Liver (tissue), 3 donors: Measurements from ENCODE around the gene HTR1E.
"Not testable (repeated sequence)": the region's sequence is repeated elsewhere in the genome, so short reads cannot be mapped to it uniquely, and the experiment has no call there.

ENCODE experiments used
- FOXA1 ChIP-seq: IDR thresholded peaks from 2 replicates; pipeline ENCODE4 v1.6.1; 2016; ENCODE audit warnings: antibody characterized with exemption
- FOXA2 ChIP-seq: IDR thresholded peaks from 2 replicates; pipeline ENCODE4 v1.6.1; 2016; ENCODE audit warnings: antibody characterized with exemption
- GABPA ChIP-seq, 2 donors: IDR thresholded peaks in 1 of 2; conservative IDR thresholded peaks in 1 of 2; 2 replicates each; pipeline ENCODE4 v1.6.1; 2016; ENCODE audit warnings: antibody characterized with exemption in 2 of 2, mild to moderate bottlenecking in 1 of 2, moderate library complexity in 1 of 2
- HNF4G ChIP-seq: IDR thresholded peaks from 2 replicates; pipeline ENCODE4 v1.6.1; 2016; ENCODE audit warnings: antibody characterized with exemption
- JUND ChIP-seq, 2 donors: IDR thresholded peaks; 2 replicates each; pipeline ENCODE4 v1.6.1; 2016; ENCODE audit warnings: antibody characterized with exemption in 2 of 2
- RAD21 ChIP-seq, 2 donors: IDR thresholded peaks; 2 replicates each; pipeline ENCODE4 v1.6.1; 2016; ENCODE audit warnings: antibody characterized with exemption in 2 of 2, mild to moderate bottlenecking in 2 of 2
- SP1 ChIP-seq: IDR thresholded peaks from 2 replicates; pipeline ENCODE4 v1.6.1; 2018; ENCODE audit warnings: antibody characterized with exemption, mild to moderate bottlenecking
- TAF1 ChIP-seq: conservative IDR thresholded peaks from 2 replicates; pipeline ENCODE4 v1.6.1; 2016; ENCODE audit warnings: antibody characterized with exemption, mild to moderate bottlenecking
- YY1 ChIP-seq: IDR thresholded peaks from 2 replicates; pipeline ENCODE4 v1.6.1; 2016; ENCODE audit warnings: antibody characterized with exemption, mild to moderate bottlenecking
- TF ChIP-seq, protein P1 (sequence below): IDR thresholded peaks from 2 replicates; pipeline ENCODE4 v1.6.1; 2016; ENCODE audit warnings: antibody characterized with exemption
- TF ChIP-seq, protein P2 (sequence below): fragments of 150-350 bp; IDR thresholded peaks from 2 replicates; pipeline ENCODE4 v1.5.1; 2017; ENCODE audit warnings: improper control_type of control experiment, low read depth, low read length; ENCODE audit not compliant: missing input control
- TF ChIP-seq, protein P3 (sequence below): IDR thresholded peaks from 2 replicates; pipeline ENCODE4 v1.6.1; 2016; ENCODE audit warnings: antibody characterized with exemption
- TF ChIP-seq, protein P4 (sequence below): IDR thresholded peaks from 2 replicates; pipeline ENCODE4 v1.6.1; 2016; ENCODE audit warnings: antibody characterized with exemption, mild to moderate bottlenecking
- donor health status: healthy.
- donor health status: healthy.

DNA sequence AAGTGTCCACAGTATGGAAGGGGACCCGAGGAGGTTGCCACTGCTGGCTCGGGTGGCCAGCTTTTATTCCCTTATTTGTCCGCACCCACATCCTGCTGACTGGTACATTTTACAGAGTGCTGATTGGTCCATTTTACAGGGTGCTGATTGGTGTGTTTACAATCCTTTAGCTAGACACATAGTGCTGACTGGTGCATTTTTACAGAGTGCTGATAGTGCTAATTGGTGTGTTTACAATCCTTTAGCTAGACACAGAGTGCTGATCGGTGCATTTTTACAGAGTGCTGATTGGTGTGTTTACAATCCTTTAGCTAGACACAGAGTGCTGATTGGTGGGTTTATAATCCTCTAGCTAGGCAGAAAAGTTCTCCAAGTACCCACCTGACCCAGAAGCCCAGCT, 65.1 kb downstream of the HTR1E start:
- TF ChIP-seq, protein P1, sequence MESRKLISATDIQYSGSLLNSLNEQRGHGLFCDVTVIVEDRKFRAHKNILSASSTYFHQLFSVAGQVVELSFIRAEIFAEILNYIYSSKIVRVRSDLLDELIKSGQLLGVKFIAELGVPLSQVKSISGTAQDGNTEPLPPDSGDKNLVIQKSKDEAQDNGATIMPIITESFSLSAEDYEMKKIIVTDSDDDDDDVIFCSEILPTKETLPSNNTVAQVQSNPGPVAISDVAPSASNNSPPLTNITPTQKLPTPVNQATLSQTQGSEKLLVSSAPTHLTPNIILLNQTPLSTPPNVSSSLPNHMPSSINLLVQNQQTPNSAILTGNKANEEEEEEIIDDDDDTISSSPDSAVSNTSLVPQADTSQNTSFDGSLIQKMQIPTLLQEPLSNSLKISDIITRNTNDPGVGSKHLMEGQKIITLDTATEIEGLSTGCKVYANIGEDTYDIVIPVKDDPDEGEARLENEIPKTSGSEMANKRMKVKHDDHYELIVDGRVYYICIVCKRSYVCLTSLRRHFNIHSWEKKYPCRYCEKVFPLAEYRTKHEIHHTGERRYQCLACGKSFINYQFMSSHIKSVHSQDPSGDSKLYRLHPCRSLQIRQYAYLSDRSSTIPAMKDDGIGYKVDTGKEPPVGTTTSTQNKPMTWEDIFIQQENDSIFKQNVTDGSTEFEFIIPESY, result not testable (repeated sequence)
- not testable (repeated sequence) for TF ChIP-seq SP1; YY1; HNF4G; FOXA1; GABPA (IDR thresholded peaks at IDR 0.05 in 1 of 2, conservative IDR thresholded peaks at IDR 0.05 in 1 of 2); RAD21 (IDR thresholded peaks at IDR 0.05); TAF1; JUND (IDR thresholded peaks at IDR 0.05); FOXA2
- TF ChIP-seq, protein P2, sequence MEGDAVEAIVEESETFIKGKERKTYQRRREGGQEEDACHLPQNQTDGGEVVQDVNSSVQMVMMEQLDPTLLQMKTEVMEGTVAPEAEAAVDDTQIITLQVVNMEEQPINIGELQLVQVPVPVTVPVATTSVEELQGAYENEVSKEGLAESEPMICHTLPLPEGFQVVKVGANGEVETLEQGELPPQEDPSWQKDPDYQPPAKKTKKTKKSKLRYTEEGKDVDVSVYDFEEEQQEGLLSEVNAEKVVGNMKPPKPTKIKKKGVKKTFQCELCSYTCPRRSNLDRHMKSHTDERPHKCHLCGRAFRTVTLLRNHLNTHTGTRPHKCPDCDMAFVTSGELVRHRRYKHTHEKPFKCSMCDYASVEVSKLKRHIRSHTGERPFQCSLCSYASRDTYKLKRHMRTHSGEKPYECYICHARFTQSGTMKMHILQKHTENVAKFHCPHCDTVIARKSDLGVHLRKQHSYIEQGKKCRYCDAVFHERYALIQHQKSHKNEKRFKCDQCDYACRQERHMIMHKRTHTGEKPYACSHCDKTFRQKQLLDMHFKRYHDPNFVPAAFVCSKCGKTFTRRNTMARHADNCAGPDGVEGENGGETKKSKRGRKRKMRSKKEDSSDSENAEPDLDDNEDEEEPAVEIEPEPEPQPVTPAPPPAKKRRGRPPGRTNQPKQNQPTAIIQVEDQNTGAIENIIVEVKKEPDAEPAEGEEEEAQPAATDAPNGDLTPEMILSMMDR, result not testable (repeated sequence)
- TF ChIP-seq, protein P3, sequence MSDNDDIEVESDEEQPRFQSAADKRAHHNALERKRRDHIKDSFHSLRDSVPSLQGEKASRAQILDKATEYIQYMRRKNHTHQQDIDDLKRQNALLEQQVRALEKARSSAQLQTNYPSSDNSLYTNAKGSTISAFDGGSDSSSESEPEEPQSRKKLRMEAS, result not testable (repeated sequence)
- TF ChIP-seq, protein P4, sequence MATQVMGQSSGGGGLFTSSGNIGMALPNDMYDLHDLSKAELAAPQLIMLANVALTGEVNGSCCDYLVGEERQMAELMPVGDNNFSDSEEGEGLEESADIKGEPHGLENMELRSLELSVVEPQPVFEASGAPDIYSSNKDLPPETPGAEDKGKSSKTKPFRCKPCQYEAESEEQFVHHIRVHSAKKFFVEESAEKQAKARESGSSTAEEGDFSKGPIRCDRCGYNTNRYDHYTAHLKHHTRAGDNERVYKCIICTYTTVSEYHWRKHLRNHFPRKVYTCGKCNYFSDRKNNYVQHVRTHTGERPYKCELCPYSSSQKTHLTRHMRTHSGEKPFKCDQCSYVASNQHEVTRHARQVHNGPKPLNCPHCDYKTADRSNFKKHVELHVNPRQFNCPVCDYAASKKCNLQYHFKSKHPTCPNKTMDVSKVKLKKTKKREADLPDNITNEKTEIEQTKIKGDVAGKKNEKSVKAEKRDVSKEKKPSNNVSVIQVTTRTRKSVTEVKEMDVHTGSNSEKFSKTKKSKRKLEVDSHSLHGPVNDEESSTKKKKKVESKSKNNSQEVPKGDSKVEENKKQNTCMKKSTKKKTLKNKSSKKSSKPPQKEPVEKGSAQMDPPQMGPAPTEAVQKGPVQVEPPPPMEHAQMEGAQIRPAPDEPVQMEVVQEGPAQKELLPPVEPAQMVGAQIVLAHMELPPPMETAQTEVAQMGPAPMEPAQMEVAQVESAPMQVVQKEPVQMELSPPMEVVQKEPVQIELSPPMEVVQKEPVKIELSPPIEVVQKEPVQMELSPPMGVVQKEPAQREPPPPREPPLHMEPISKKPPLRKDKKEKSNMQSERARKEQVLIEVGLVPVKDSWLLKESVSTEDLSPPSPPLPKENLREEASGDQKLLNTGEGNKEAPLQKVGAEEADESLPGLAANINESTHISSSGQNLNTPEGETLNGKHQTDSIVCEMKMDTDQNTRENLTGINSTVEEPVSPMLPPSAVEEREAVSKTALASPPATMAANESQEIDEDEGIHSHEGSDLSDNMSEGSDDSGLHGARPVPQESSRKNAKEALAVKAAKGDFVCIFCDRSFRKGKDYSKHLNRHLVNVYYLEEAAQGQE, result not testable (repeated sequence)
